Breast epithelium (tissue), 3 donors: Measurements from ENCODE around the gene PPM1L.

Source experiments
- POLR2AphosphoS5 ChIP-seq, 3 donors: sonication (generic); formaldehyde crosslinking; IDR thresholded peaks; one replicate each; pipeline ENCODE4 v1.6.1; 2017; ENCODE audit warnings: antibody characterized with exemption in 3 of 3
- TF ChIP-seq, protein P1 (sequence below), 3 donors: fragments of 450-650 bp; IDR thresholded peaks; one replicate each; pipeline ENCODE4 v1.5.1; 2016 to 2017; ENCODE audit warnings: antibody characterized with exemption in 3 of 3, mild to moderate bottlenecking in 3 of 3, moderate library complexity in 3 of 3

DNA sequence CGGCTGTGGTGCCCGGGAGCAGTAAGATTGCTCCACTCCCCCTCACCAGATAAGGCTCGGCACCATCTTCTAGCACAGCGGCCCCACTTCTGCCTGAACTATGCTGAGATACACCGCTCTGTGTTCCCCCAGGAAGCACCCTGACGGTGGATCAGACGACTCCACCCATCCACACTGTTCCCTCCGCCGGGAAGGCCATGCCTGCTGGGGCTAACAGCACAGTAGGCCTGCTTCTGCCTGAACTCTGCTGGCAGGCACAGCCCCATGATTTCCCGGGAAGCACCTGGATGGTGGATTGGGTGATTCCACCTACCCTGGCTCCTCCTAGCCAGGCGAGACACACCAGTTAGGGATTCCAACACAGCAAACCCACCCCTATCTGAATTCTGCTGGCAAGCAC lies 36.3 kb upstream of the PPM1L start:
- TF ChIP-seq, protein P1, sequence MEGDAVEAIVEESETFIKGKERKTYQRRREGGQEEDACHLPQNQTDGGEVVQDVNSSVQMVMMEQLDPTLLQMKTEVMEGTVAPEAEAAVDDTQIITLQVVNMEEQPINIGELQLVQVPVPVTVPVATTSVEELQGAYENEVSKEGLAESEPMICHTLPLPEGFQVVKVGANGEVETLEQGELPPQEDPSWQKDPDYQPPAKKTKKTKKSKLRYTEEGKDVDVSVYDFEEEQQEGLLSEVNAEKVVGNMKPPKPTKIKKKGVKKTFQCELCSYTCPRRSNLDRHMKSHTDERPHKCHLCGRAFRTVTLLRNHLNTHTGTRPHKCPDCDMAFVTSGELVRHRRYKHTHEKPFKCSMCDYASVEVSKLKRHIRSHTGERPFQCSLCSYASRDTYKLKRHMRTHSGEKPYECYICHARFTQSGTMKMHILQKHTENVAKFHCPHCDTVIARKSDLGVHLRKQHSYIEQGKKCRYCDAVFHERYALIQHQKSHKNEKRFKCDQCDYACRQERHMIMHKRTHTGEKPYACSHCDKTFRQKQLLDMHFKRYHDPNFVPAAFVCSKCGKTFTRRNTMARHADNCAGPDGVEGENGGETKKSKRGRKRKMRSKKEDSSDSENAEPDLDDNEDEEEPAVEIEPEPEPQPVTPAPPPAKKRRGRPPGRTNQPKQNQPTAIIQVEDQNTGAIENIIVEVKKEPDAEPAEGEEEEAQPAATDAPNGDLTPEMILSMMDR (IDR thresholded peaks at IDR 0.05) = no peak
- no peak for TF ChIP-seq POLR2AphosphoS5 (IDR thresholded peaks at IDR 0.05)
